GM15510 (cell line): ENCODE measurements around the gene ATP2C1.

Experiments
- POLR2A ChIP-seq: IDR thresholded peaks from 3 replicates; pipeline ENCODE4 v1.6.1; 2011; ENCODE audit warnings: borderline replicate concordance; ENCODE audit not compliant: insufficient read length; ENCODE audit errors: extremely low read depth

ATP2C1 gene

GRCh38 chr3:131031660-131032059 lies 137.8 kb downstream of the ATP2C1 start:
- TF ChIP-seq POLR2A, result no peak

- TF ChIP-seq POLR2A, result no peak
Observed at GRCh38 chr3:131033480-131034080, 139.7 kb downstream of the ATP2C1 start.

GRCh38 chr3:131036200-131036816 lies 142.4 kb downstream of the ATP2C1 start:
- no peak for TF ChIP-seq POLR2A

GRCh38 chr3:131036986-131037385 lies 143.1 kb downstream of the ATP2C1 start:
- TF ChIP-seq POLR2A, result no peak

- no peak for TF ChIP-seq POLR2A
Observed at GRCh38 chr3:131038326-131038725, 144.4 kb downstream of the ATP2C1 start.

- no peak for TF ChIP-seq POLR2A
Observed at GRCh38 chr3:131047582-131047981, 153.7 kb downstream of the ATP2C1 start.

GRCh38 chr3:131048030-131048429 lies 154.1 kb downstream of the ATP2C1 start:
- no peak for TF ChIP-seq POLR2A

GRCh38 chr3:131050001-131050400 lies 156.1 kb downstream of the ATP2C1 start:
- no peak for TF ChIP-seq POLR2A

GRCh38 chr3:131053043-131053859 lies 159.4 kb downstream of the ATP2C1 start:
- no peak for TF ChIP-seq POLR2A
